GM13976 (cell line): ENCODE results near the gene ARSG.

Experiments used
- DNase-seq: peaks from one replicate; pipeline ENCODE4 v3.0.0; 2012; ENCODE audit warnings: low spot score
- CTCF ChIP-seq: IDR thresholded peaks from 2 replicates; pipeline ENCODE4 v1.5.1; 2012; ENCODE audit warnings: borderline replicate concordance, mild to moderate bottlenecking; ENCODE audit not compliant: insufficient read depth; ENCODE audit errors: extremely low read depth, missing control alignments, control extremely low read depth
- in situ Hi-C: fragments of 300-500 bp; cut with MboI; formaldehyde crosslinking; loops from one replicate; pipeline ENCODE4 v1.12.0; 2022; ENCODE audit warnings: low sequenced_read_pairs, mixed read lengths, inconsistent platforms; ENCODE audit not compliant: unreplicated experiment

Gene ARSG

DNA sequence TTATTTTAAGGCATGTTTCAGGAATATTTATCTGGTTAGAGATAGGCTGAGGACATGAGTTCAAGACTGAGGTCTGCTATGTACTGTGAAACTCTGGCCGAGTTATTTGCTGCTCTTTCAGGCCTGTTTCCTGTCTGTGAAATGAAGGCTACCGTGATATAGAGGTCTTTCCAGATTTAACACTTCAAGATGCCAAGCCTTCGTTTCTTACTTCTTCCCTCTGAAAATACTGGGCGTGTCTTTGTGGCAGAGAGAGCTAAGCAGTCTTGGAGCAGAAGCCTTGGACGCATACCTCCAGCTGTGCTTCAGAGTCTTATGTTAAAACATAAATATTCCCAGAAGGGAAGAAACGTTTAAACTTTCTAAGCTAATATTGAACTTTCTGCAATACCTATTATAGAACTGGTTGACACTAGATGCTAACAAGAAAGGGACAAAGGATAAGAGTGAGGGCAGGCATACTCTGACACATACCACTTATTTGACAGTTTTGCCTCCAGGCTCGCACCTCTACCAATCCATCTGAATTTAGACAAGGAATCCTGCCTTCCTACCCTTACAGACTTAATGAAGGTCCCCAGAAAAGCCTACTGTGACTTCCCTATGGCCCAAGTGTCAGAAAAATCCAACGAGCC is 148.5 kb downstream of the ARSG start:
- in situ Hi-C loops: loop anchor here (10.0 kb wide), 1 partner anchor 175 kb away; no protein-coding TSS in a partner anchor
- TF ChIP-seq CTCF: no peak
- DNase-seq: no peak

DNA sequence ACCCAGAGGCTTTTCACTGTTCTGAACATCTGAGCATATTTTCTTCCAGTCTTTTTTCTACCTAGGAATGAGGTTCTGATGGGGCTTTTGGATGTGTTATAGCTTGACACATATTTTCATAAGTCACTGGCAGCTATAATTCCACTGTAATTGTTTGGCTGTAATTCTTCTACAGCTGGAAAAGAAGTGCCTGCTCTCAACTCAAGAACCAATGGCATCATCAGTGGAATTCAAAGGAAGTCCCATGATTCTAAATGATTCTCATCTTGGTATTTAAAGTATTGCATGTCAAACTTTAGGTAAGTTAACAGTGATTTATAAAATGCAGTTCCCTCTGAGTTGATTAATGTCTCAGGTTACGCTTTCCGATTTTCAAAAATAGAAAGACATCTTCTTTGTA is 149.2 kb downstream of the ARSG start:
- no peak for TF ChIP-seq CTCF
- in situ Hi-C loops: no loop called here
- no peak for DNase-seq

DNA sequence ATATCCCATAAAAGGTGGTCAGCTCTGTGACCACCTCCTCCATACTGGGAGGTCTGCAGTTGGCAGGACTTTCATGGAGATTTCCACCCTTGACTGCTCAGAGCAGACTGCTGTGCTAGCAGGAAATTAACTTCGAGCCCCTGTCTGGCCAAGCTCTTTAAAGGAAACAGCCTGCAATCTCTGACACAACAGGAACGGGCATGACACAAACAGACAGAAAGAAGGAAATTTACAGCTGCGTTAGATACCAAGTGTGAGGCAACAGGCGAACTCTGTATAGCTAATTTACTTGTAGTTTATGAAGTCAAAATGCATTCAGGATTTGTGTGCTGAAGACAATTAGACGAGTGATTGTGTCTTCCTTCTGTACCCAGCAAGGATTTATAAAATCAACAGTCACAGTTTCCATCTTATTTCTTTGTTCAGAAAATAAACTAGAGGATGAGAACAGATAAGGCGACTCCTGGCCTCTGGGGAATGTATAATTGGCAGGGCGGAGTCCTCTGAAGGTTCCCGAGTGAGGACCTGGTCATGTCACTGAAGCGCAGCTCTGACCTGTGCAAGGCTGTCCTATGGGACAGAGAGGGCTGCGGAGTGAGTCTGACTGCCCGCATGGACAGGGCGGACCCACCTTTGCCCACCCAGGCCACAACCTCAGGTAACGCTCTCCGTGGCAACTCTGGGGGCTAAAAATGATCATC is 149.9 kb downstream of the ARSG start:
- no peak for DNase-seq
- no peak for TF ChIP-seq CTCF
- in situ Hi-C loops: no loop called here

DNA sequence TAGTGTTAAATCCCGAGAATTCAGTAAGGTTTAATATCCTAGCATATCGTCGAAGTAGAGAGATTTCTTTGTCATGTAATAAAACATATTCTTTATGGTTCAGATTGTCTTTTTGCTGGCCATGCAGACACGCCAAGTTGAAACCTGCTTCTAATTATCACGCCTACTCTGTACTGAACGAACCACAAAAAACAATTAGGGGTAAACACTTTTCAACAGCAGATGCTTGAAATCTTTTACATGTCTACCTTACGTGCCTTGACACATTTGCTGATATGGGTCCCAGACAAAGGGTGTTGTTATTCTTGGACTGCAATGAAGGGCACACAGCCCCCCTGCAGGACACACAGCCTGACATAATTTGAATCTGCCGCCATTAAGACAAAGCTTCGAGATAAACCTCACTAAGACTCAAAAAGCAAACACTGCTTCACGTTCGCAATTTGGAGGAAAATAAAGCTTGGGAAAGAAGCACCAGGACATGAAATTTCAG is 152.7 kb downstream of the ARSG start:
- in situ Hi-C loops: no loop called here
- DNase-seq: no peak
- no peak for TF ChIP-seq CTCF

DNA sequence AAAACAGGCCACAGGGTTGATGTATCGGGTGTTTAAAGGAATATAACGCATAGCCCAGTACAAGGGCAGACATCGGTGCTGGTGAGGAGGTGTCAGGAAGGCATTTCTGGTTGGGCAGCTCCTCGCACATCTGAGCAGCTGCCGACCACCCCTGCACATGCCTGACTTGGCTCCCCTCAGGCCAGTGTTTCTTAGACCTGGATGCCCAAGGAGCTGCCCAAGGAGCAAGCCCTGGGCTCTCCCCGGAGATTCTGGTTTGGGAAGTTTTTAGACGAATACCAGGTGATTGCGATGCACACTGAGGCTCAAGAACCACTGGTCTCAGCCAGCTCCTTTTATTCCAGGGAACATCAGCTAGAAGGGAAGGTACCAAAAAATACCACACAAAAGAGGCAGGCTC is 154.4 kb downstream of the ARSG start:
- no peak for DNase-seq
- in situ Hi-C loops: no loop called here
- TF ChIP-seq CTCF: no peak

- in situ Hi-C loops: no loop called here
- no peak for DNase-seq
- no peak for TF ChIP-seq CTCF
Observed at GRCh38 chr17:68446626-68447041, 155.3 kb downstream of the ARSG start.
